NOMO-1 treated with dmso at 0.1 percent for 144 hours (cell line): ENCODE data around the gene PRLR.
"Not testable (repeated sequence)": the region's sequence is repeated elsewhere in the genome, so short reads cannot be mapped to it uniquely, and the experiment has no call there.

ENCODE experiments used
- DNase-seq: peaks from one replicate; lab custom pipeline; 2025; ENCODE audit not compliant: unreplicated experiment; lab: John Stamatoyannopoulos, UW

PRLR gene

GRCh38 chr5:35198075-35198474 lies 32.2 kb downstream of the PRLR start:
- DNase-seq: no peak

- DNase-seq: no peak
Observed at GRCh38 chr5:35197351-35197750, 32.9 kb downstream of the PRLR start.

- DNase-seq: no peak
Observed at GRCh38 chr5:35195472-35195852, 34.8 kb downstream of the PRLR start.

GRCh38 chr5:35194635-35195471 lies 35.4 kb downstream of the PRLR start:
- peak; percentile 77 for DNase-seq

GRCh38 chr5:35192506-35192905 lies 37.8 kb downstream of the PRLR start:
- no peak for DNase-seq

GRCh38 chr5:35189801-35190200 lies 40.5 kb downstream of the PRLR start:
- DNase-seq: not testable (repeated sequence)

GRCh38 chr5:35188031-35188457 lies 42.2 kb downstream of the PRLR start:
- DNase-seq: no peak

- not testable (repeated sequence) for DNase-seq
Observed at GRCh38 chr5:35187621-35188020, 42.7 kb downstream of the PRLR start.

- DNase-seq: no peak
Observed at GRCh38 chr5:35186749-35187148, 43.5 kb downstream of the PRLR start.

GRCh38 chr5:35185518-35185917 lies 44.8 kb downstream of the PRLR start:
- no peak for DNase-seq

- DNase-seq: no peak
Observed at GRCh38 chr5:35183556-35183955, 46.7 kb downstream of the PRLR start.

GRCh38 chr5:35182910-35183535 lies 47.3 kb downstream of the PRLR start:
- peak; percentile 75 for DNase-seq

GRCh38 chr5:35182486-35182885 lies 47.8 kb downstream of the PRLR start:
- no peak for DNase-seq

- DNase-seq: no peak
Observed at GRCh38 chr5:35180046-35180445, 50.2 kb downstream of the PRLR start.

- DNase-seq: no peak
Observed at GRCh38 chr5:35177783-35178182, 52.5 kb downstream of the PRLR start.

- no peak for DNase-seq
Observed at GRCh38 chr5:35172533-35172932, 57.8 kb downstream of the PRLR start.

- DNase-seq: no peak
Observed at GRCh38 chr5:35171991-35172390, 58.3 kb downstream of the PRLR start.

- no peak for DNase-seq
Observed at GRCh38 chr5:35171078-35171477, 59.2 kb downstream of the PRLR start.

- DNase-seq: no peak
Observed at GRCh38 chr5:35166043-35166442, 64.2 kb downstream of the PRLR start.

GRCh38 chr5:35164860-35165542 lies 65.3 kb downstream of the PRLR start:
- DNase-seq: no peak

- DNase-seq: no peak
Observed at GRCh38 chr5:35163710-35164033, 66.6 kb downstream of the PRLR start.
